K562 (cell line): ENCODE measurements around the gene DCPS. TPM values are rescaled to one million over a fixed set of nuclear protein-coding genes. Genes with fewer than 3 reads are reported as not detected.

Experiments used
- ADNP ChIP-seq: fragments of 200-800 bp; sonication (Bioruptor generic); IDR thresholded peaks from 2 replicates; pipeline ENCODE4 v1.6.1; 2016; ENCODE audit warnings: missing genetic modification characterization, missing compliant biosample characterization
- CC2D1A ChIP-seq: fragments of 450-650 bp; IDR thresholded peaks from 2 replicates; pipeline ENCODE4 v1.6.1; 2017; ENCODE audit warnings: mild to moderate bottlenecking
- CTCF ChIP-seq, 3 experiments: IDR thresholded peaks in 2 of 3; conservative IDR thresholded peaks in 1 of 3; 2 replicates each; pipeline ENCODE4 v1.5.1; 2011 to 2012; ENCODE audit warnings: low read length in 3 of 3, mild to moderate bottlenecking in 3 of 3, control low read depth in 2 of 3, improper control_type of control experiment in 1 of 3, inconsistent platforms in 1 of 3, low read depth in 1 of 3, mixed read lengths in 1 of 3, moderate library complexity in 1 of 3; ENCODE audit not compliant: insufficient read depth in 2 of 3
- EGR1 ChIP-seq: fragments of 450-650 bp; conservative IDR thresholded peaks from 2 replicates; pipeline ENCODE4 v1.6.1; 2017; ENCODE audit warnings: mild to moderate bottlenecking
- IRF2 ChIP-seq: sonication (generic); formaldehyde crosslinking; IDR thresholded peaks from 2 replicates; pipeline ENCODE4 v1.8.1; 2022; ENCODE audit warnings: mild to moderate bottlenecking, missing genetic modification reagents
- MXI1 ChIP-seq: IDR thresholded peaks from 2 replicates; pipeline ENCODE4 v1.6.1; 2011; ENCODE audit warnings: low read depth, mild to moderate bottlenecking, improper control_type of control experiment, low read length
- NCOA2 ChIP-seq, 2 experiments: fragments of 450-650 bp; IDR thresholded peaks; 2 replicates each; pipeline ENCODE4 v1.6.1; 2018; ENCODE audit warnings: mild to moderate bottlenecking in 2 of 2, moderate library complexity in 1 of 2; ENCODE audit not compliant: partially characterized antibody in 2 of 2
- NCOA6 ChIP-seq: fragments of 450-650 bp; IDR thresholded peaks from 2 replicates; pipeline ENCODE4 v1.6.1; 2017; ENCODE audit warnings: mild to moderate bottlenecking
- NRF1 ChIP-seq, 2 experiments: fragments of 450-650 bp; IDR thresholded peaks in 1 of 2; conservative IDR thresholded peaks in 1 of 2; 2 replicates each; pipeline ENCODE4 v1.6.1; 2014; ENCODE audit warnings: mild to moderate bottlenecking in 2 of 2
- PCBP1 ChIP-seq: fragments of 200-400 bp; formaldehyde crosslinking; IDR thresholded peaks from 2 replicates; pipeline ENCODE4 v1.6.1; 2018; ENCODE audit warnings: mild to moderate bottlenecking, low read depth, low read length; ENCODE audit not compliant: poor library complexity, severe bottlenecking
- SRSF3 ChIP-seq: fragments of 200-400 bp; formaldehyde crosslinking; IDR thresholded peaks from 2 replicates; pipeline ENCODE4 v1.6.1; 2016; ENCODE audit warnings: mild to moderate bottlenecking, low read length, moderate library complexity; ENCODE audit not compliant: insufficient read depth
- TEAD4 ChIP-seq, 2 experiments: sonication (generic) in 1 of 2; formaldehyde crosslinking in 1 of 2; IDR thresholded peaks; 2 replicates each; pipeline versions ENCODE4 v1.6.1 to v1.8.0; 2012 to 2022; ENCODE audit warnings: borderline replicate concordance in 1 of 2, inconsistent platforms in 1 of 2, low read length in 1 of 2, mild to moderate bottlenecking in 1 of 2, missing genetic modification reagents in 1 of 2
- ZBTB11 ChIP-seq, 3 experiments: fragments of 200-800 bp in 1 of 3; fragments of 250-450 bp in 1 of 3; fragments of 450-650 bp in 1 of 3; sonication (Bioruptor Pico) in 1 of 3; sonication (Bioruptor generic) in 1 of 3; formaldehyde crosslinking in 1 of 3; IDR thresholded peaks; 2 replicates each; pipeline versions ENCODE4 v1.6.1 to v1.8.0; 2016 to 2022; ENCODE audit warnings: mild to moderate bottlenecking in 2 of 3, missing genetic modification characterization in 2 of 3, missing compliant biosample characterization in 1 of 3, moderate library complexity in 1 of 3
- ZNF134 ChIP-seq: fragments of 250-450 bp; sonication (Bioruptor Pico); conservative IDR thresholded peaks from 2 replicates; pipeline ENCODE4 v1.4.0; 2020
- ZNF197 ChIP-seq: fragments of 200-800 bp; sonication (Bioruptor generic); IDR thresholded peaks from 2 replicates; pipeline ENCODE4 v1.6.1; 2016; ENCODE audit warnings: low read depth, missing genetic modification characterization, missing compliant biosample characterization
- ZNF77 ChIP-seq: fragments of 250-450 bp; sonication (Bioruptor Pico); IDR thresholded peaks from 2 replicates; pipeline ENCODE4 v1.5.0; 2020
- polyA plus RNA-seq, 8 experiments: library from polyadenylated mRNA; depleted of rRNA in 4 of 8; stranded (reverse) in 5 of 8; unstranded in 3 of 8; fragments of >200 nt; fragmentation: Nextera tagmentation in 2 of 8; fragmentation: Illumina TruSeq in 1 of 8; extraction: Ambion mirVana in 2 of 8; extraction: Trizol in 1 of 8; gene quantifications; 2 replicates each; pipeline versions ENCODE4 v1.2.1 to v1.2.3, GENCODE V29; 2011 to 2014; ENCODE audit warnings: inconsistent platforms in 1 of 8, missing spikeins in 1 of 8
- total RNA-seq, 7 experiments: library from RNA; depleted of rRNA in 6 of 7; stranded (reverse); fragments of >200 nt in 6 of 7; fragmentation: Illumina TruSeq in 2 of 7; extraction: Trizol in 2 of 7; gene quantifications; 2 replicates each; pipeline versions ENCODE4 v1.2.1 to v1.2.3, GENCODE V29; 2011 to 2021; ENCODE audit warnings: low replicate concordance in 1 of 7
- TF ChIP-seq, protein P1 (sequence below): fragments of 250-450 bp; sonication (Bioruptor Pico); IDR thresholded peaks from 2 replicates; pipeline ENCODE4 v1.8.0; 2021; ENCODE audit warnings: moderate library complexity, mild to moderate bottlenecking, inconsistent platforms
- TF ChIP-seq, protein P2 (sequence below): fragments of 250-450 bp; sonication (Bioruptor Pico); IDR thresholded peaks from 2 replicates; pipeline ENCODE4 v1.8.0; 2021; ENCODE audit warnings: moderate library complexity, mild to moderate bottlenecking, inconsistent platforms

DCPS gene
- total and polyA plus RNA-seq, 9 of the 15 experiments (the other 6 are each of a cell fraction or from before 2014, with no cell fraction given): 8.7 to 38.1 (median 17.9) TPM

DNA sequence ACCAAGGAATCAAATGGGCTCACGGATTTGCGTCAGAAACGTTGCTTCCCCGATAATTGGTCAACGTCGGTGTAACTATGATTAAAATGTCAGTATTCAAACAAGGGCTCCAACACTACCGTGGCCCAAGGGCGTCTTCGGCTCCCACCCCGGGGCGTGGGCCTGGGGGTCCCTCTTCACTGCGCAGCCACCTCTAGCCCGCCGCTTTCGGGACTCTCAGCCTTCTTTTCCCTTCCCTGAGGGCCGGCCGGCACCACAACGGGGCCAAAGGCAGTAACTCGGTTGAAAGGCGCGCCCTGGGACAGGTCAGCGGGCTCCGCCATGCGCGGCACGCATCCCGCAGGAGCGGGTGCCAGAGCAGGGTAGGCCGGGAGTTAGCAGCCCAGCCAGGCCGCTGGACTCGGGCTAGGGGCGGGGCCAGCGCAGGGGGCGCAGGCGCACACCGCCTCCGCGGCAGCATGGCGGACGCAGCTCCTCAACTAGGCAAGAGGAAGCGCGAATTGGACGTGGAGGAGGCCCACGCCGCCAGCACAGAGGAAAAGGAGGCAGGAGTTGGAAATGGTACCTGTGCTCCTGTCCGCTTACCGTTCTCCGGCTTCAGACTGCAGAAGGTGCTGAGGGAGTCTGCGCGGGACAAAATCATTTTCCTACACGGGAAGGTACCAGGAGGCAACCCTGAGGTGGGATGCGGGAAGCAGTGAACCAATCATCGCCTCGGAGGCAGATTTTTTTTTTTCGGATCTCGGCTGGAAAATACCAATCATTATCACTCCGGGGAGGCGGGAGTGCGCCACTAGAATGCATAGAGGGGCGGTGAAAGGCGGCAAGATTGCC, at the start of gene DCPS (continued):
- TF ChIP-seq TEAD4 (IDR thresholded peaks at IDR 0.05; ENCODE audit: low read length): no peak; the same call in 1 of the 2 replicates
- no peak for TF ChIP-seq TEAD4 (CRISPR knock-in tag; IDR thresholded peaks at IDR 0.05; ENCODE audit: borderline replicate concordance)
- no peak for TF ChIP-seq NCOA2 (IDR thresholded peaks at IDR 0.05; ENCODE audit: partially characterized antibody in 2 of 2)
- peak; percentile 74 for TF ChIP-seq MXI1
- TF ChIP-seq, protein P1, sequence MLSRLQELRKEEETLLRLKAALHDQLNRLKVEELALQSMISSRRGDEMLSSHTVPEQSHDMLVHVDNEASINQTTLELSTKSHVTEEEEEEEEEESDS (CRISPR knock-in tag): no peak
- TF ChIP-seq PCBP1: peak; percentile 54
- TF ChIP-seq ZNF134 (CRISPR knock-in tag): no peak
- TF ChIP-seq ZBTB11 (CRISPR knock-in tag; IDR thresholded peaks at IDR 0.05): peak in 1 of 3 experiments; percentile 63; a peak in 1 of 6 replicates
- TF ChIP-seq NCOA6: no peak
- no peak for TF ChIP-seq ZNF197
- peak; percentile 71; the same call in 1 of the 2 replicates for TF ChIP-seq SRSF3
- TF ChIP-seq IRF2 (CRISPR knock-in tag): no peak
- TF ChIP-seq NRF1 (conservative IDR thresholded peaks at IDR 0.05 in 1 of 2, IDR thresholded peaks at IDR 0.05 in 1 of 2): peak; percentile 94 to 96
- no peak for TF ChIP-seq CC2D1A
- no peak for TF ChIP-seq ZNF77 (CRISPR knock-in tag)
- no peak for TF ChIP-seq ADNP
- TF ChIP-seq, protein P2, sequence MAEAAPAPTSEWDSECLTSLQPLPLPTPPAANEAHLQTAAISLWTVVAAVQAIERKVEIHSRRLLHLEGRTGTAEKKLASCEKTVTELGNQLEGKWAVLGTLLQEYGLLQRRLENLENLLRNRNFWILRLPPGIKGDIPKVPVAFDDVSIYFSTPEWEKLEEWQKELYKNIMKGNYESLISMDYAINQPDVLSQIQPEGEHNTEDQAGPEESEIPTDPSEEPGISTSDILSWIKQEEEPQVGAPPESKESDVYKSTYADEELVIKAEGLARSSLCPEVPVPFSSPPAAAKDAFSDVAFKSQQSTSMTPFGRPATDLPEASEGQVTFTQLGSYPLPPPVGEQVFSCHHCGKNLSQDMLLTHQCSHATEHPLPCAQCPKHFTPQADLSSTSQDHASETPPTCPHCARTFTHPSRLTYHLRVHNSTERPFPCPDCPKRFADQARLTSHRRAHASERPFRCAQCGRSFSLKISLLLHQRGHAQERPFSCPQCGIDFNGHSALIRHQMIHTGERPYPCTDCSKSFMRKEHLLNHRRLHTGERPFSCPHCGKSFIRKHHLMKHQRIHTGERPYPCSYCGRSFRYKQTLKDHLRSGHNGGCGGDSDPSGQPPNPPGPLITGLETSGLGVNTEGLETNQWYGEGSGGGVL (CRISPR knock-in tag): no peak
- peak; percentile 57 for TF ChIP-seq EGR1
- no peak for TF ChIP-seq CTCF (IDR thresholded peaks at IDR 0.05 in 2 of 3, conservative IDR thresholded peaks at IDR 0.05 in 1 of 3; ENCODE audit: insufficient read depth in 2 of 3, low read depth in 1 of 3, low read length in 3 of 3)
